Adipose tissue (tissue), 3 donors: Measurements from ENCODE around the gene STRN3. TPM values are rescaled to one million over a fixed set of nuclear protein-coding genes. Genes with fewer than 3 reads are reported as not detected.
"Not testable (repeated sequence)": the region's sequence is repeated elsewhere in the genome, so short reads cannot be mapped to it uniquely, and the experiment has no call there.

Source experiments
- H3K27ac ChIP-seq: one replicate; pipeline ENCODE4 v1.5.1; 2013; ENCODE audit warnings: low read depth, low read length
- WGBS, 3 donors: extraction: QIAGEN DNeasy Blood & Tissue Kit; methylation state at CpG; one replicate each; pipeline ENCODE4 v1.1.7; 2013; 5-methylcytosine and 5-hydroxymethylcytosine counted together
- polyA plus RNA-seq, 3 donors: library from polyadenylated mRNA; stranded (reverse); fragments of 200-250 nt; gene quantifications; one replicate each; pipeline ENCODE4 v1.2.3, GENCODE V29; 2013
- donor health status: healthy with polysubstance abuse.
- donor health status: Bipolar disorder and iron deficiency.
- donor health status: healthy.

STRN3 gene
- polyA plus RNA-seq, 3 donors = 5.1 to 17.1 (median 14.8) TPM

GRCh38 chr14:31010935-31011334 lies 15.2 kb downstream of the STRN3 start:
- WGBS, 3 donors = 53 to 85% (median 78%) methylated on average over 3 of the region's 3 CpGs
- no peak overlapping the region for H3K27ac ChIP-seq

DNA sequence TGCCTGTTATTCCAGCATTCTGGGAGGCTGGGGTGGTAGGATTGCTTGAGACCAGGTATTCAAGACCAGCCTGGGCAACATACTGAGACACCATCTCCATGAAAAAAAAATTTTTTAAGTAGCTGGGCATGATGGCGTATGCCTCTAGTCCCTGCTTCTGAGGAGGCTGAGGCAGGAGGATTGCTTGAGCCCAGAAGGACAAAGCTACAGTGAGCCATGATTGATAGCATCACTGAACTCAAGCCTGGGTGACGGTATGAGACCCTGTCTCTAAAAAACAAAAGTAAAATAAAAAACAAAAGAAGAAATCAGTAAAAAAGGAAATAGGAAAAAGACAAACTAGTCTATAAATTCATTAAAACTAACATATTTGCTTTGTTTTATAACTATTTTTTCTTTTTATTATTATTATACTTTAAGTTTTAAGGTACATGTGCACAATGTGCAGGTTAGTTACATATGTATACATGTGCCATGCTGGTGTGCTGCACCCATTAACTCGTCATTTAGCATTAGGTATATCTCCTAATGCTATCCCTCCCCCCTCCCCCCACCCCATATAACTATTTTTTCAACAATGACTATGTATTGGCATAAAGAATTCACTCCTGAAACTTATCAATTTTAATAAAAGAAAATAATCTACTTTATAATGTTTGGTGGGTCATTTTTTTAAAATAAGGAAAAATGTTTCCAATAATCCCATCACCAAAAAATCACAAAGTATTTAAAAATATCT lies 16.2 kb downstream of the STRN3 start:
- no peak overlapping the region for H3K27ac ChIP-seq
- WGBS, 3 donors = 78 to 94% (median 92%) methylated on average over 3 of the region's 3 CpGs

GRCh38 chr14:31006703-31007102 lies 19.5 kb downstream of the STRN3 start:
- no peak overlapping the region for H3K27ac ChIP-seq
- WGBS, 3 donors = 90 to 96% (median 96%) methylated on average over 1 of the region's 1 CpG

DNA sequence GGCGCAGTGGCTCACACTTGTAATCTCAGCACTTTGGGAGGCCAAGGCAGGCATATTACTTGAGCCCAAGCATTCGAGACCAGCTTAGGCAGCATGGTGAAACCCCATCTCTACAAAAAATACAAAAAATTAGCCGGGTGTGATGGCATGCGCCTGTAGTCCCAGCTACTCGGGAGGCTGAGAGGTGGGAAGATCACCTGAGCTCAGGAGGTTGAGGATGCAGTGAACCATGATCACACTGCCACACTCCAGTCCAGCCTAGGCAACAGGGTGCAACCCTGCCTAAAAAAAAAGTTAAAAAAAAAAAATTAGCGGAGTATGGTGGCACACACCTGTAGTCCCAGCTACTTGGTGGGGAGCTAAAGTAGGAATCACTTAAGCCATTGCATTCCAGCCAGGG lies 22.2 kb downstream of the STRN3 start:
- 91 to 95% (median 93%) methylated on average over 6 of the region's 6 CpGs for WGBS, 3 donors
- not testable (repeated sequence) for H3K27ac ChIP-seq

- WGBS, 3 donors = 96 to 97% (median 96%) methylated on average over 3 of the region's 3 CpGs
- H3K27ac ChIP-seq = no peak overlapping the region
Measured at GRCh38 chr14:31003284-31003683, 22.9 kb downstream of the STRN3 start.

DNA sequence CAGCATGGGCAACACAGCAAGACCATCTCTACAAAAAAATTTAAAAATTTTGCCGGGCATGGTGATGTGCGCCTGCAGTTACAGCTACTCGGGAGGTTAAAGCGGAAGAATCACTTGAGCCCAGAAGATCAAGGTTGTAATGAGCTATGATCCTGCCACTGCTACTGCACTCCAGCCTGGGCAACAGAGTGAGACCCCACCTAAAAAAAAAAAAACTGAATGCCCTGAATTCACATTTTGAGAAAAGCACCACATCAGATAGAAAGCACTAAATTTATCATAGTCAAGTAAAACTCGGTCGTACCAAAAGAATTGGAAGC lies 24.9 kb downstream of the STRN3 start:
- H3K27ac ChIP-seq = no peak overlapping the region
- 82 to 98% (median 88%) methylated on average over 6 of the region's 6 CpGs for WGBS, 3 donors

GRCh38 chr14:31000629-31001338 lies 25.4 kb downstream of the STRN3 start:
- no peak overlapping the region for H3K27ac ChIP-seq
- 45 to 85% (median 84%) methylated on average over 3 of the region's 3 CpGs for WGBS, 3 donors

DNA sequence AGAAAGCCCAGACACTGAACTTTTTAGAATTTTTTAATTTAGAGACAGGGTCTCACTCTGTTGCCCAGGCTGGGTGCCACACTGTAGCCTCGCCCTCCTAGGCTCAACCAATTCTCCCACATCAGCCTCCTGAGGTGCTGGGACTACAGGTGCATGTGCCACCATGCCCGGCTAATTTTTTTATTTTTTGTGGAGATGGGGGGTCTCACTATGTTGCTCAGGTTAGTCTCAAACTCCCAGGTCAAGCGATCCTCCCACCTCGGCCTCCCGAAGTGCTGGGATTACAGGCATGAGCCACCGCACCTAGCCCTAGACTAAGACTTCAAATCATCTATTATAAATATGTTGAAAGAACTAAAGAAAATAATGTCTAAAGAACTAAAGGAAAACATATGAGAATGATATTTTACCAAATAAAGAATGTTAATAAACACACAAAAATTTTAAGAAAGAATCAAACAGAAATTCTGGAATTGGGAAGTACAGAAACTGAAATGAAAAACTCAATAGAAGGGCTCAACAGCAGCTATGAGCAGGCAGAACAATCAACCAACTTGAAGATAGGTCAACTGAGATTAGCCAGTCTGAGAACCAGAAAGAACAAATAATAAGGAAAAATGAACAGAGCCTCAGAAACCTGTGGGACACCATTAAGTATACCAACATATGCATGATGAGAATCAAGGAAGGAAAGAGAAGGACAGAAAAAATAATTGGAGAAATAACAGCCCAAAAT lies 27.0 kb downstream of the STRN3 start:
- WGBS, 3 donors = 90 to 99% (median 97%) methylated on average over 6 of the region's 6 CpGs
- H3K27ac ChIP-seq = no peak overlapping the region

DNA sequence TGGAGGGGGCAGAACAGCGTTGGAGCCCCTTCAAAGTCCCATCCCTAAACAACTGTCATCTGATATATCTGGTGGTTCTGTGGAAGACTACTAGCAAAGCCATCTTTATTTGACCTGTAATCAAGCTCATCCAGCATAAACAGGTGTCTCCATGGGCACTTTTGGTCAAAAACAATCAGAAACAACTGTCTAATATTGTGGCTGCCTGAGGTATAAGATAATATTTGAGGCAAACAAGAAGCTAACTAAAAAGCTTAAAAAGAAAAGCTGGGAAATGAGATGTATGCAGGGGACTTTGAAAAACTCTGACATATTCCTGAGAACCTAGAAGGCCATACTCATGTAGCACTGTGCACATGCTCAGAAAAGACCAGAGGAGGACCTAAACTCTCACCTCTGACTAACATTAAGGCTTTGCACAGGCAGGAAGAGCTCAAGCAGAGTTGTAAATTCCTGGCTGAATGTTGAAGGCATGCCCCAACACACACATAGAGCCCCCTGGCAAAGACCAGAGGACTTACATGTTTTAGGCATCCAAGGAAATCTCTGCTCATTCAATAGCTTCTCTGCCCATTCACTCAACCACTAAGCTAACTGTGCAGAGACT lies 28.0 kb downstream of the STRN3 start:
- no peak overlapping the region for H3K27ac ChIP-seq
- 100% methylated on average over 1 of the region's 1 CpG for WGBS, 3 donors

- 73 to 85% (median 84%) methylated on average over 4 of the region's 4 CpGs for WGBS, 3 donors
- no peak overlapping the region for H3K27ac ChIP-seq
Measured at GRCh38 chr14:30996892-30997659, 29.1 kb downstream of the STRN3 start.

GRCh38 chr14:30995689-30996088 lies 30.5 kb downstream of the STRN3 start:
- WGBS, 3 donors = 73 to 80% (median 76%) methylated on average over 3 of the region's 3 CpGs
- H3K27ac ChIP-seq = no peak overlapping the region

GRCh38 chr14:30994681-30995620 lies 31.2 kb downstream of the STRN3 start:
- no peak overlapping the region for H3K27ac ChIP-seq
- 6 to 14% (median 11%) methylated on average over 4 of the region's 4 CpGs for WGBS, 3 donors

- no peak overlapping the region for H3K27ac ChIP-seq
Measured at GRCh38 chr14:30993071-30993470, 33.1 kb downstream of the STRN3 start.

DNA sequence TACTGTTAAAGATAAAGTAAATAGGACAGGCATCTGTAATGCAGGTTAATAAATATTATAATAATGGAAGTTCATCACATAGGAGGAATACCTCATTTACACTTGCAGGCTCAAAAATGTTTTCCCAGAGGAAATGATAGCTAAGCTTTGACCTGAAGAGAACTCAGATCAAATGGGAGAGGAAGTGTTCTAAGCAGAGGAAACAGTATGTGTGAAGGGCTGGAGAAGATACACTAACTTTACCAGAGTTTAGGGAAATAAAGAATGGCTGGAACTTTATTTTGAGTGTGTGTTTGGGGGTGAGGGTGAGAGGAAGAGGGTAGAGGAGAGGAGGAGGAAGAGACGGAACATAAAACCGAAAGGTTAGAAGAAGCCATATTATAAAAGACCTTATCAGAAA lies 34.8 kb downstream of the STRN3 start:
- no peak overlapping the region for H3K27ac ChIP-seq
- WGBS, 3 donors = 27 to 85% (median 49%) methylated on average over 2 of the region's 2 CpGs

- no peak overlapping the region for H3K27ac ChIP-seq
Measured at GRCh38 chr14:30990770-30991169, 35.4 kb downstream of the STRN3 start.

DNA sequence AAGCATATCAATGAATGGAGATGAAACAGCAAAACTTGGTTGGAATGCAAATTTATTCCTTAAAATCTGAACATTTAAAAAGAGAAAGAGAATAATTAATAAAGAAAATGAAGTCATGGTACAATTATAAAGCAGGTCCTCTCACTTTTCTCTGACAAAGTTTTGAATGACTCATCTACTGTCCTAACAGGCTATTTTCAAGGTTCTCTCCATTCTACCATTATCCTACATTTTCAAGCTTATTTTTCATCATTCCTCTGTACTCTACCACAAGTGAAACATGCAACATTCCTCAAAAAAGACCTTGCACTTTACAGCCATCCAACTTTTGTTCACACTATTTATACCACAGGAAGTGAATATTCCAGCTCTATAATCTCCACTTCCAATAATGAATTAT lies 37.7 kb downstream of the STRN3 start:
- H3K27ac ChIP-seq = no peak overlapping the region

GRCh38 chr14:30985796-30986195 lies 40.4 kb downstream of the STRN3 start:
- 92 to 99% (median 97%) methylated on average over 3 of the region's 3 CpGs for WGBS, 3 donors
- no peak overlapping the region for H3K27ac ChIP-seq

DNA sequence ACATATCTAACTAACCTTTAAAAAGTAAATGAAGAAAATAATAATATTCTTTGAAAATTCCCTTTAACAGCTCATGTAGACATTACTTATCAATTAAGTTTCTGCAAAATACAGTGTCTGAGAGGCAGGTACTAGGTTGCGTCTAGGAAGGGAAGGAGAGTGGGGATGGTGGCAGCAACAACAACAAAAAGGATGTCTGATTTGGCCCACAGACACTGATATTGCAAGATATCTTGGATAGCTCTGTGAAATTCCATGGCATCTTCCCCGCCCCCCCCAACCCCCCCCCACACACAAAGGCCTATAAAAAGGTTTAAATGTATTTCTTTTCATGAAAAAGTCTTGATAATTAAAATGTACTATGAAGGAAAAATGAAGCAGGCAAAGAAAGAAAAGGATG lies 42.3 kb downstream of the STRN3 start:
- 88 to 95% (median 92%) methylated on average over 2 of the region's 2 CpGs for WGBS, 3 donors
- no peak overlapping the region for H3K27ac ChIP-seq
